ENCODE results near the gene NEK7. TPM values are rescaled to one million over a fixed set of nuclear protein-coding genes. Genes with fewer than 3 reads are reported as not detected.

The NEK7 gene
- total RNA-seq, 4 donors from 2014 or later = 95.7 to 145 (median 132) TPM

DNA sequence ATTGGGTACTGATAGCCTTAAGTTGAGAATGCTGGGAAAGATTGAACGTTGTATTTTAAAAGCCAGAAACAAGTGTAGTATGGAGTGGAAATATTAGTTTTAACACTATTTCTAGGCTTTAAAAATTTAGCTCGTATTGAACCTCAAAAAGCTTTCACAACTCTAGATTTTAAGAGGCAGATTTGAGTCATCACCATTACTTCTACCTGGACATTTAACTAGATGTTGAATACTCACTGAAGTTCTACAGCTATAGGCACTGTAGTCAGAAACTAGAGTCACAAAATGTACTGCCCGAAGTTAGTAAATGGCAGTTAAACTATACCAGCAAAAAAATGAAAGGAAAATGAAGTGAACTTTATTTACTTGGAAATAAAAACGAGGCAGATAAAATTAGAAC lies 96.5 kb downstream of the NEK7 start:
- Histone ChIP-seq H3K4me3 (no peak overlapping the region), H3K4me1 (no peaks in the 10 kb centered on the region), H3K9me3 (no peaks in the 10 kb centered on the region), H3K36me3 (no peaks in the 10 kb centered on the region), H3K27ac (no peak overlapping the region), H3K27me3 (no peaks in the 10 kb centered on the region)
- intact Hi-C loops (cut with DNase I; ENCODE audit: low total_unique reads) = no loop called here
- no peak for DNase-seq
- TF ChIP-seq, protein P1, sequence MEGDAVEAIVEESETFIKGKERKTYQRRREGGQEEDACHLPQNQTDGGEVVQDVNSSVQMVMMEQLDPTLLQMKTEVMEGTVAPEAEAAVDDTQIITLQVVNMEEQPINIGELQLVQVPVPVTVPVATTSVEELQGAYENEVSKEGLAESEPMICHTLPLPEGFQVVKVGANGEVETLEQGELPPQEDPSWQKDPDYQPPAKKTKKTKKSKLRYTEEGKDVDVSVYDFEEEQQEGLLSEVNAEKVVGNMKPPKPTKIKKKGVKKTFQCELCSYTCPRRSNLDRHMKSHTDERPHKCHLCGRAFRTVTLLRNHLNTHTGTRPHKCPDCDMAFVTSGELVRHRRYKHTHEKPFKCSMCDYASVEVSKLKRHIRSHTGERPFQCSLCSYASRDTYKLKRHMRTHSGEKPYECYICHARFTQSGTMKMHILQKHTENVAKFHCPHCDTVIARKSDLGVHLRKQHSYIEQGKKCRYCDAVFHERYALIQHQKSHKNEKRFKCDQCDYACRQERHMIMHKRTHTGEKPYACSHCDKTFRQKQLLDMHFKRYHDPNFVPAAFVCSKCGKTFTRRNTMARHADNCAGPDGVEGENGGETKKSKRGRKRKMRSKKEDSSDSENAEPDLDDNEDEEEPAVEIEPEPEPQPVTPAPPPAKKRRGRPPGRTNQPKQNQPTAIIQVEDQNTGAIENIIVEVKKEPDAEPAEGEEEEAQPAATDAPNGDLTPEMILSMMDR (IDR thresholded peaks at IDR 0.05) = no peak
- TF ChIP-seq POLR2A (IDR thresholded peaks at IDR 0.05) = no peak

DNA sequence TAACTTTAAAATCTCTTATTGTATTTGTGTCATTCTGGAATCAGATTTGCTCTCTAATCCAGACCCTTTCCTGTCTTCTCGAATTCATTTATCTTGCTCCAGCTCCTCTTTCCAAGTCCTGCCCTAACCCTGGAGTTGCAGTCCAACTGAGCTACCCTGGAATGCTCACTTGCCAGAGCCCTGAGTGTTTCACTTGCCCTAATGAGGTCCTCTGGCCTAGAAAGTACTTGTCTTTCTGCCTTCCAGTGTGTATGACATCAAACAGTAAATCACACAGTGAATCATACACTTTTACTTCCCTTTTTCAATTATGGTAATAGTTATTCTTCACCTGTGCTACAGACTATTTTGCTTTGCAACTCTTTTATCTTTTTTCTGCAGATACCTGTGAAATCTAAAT lies 96.9 kb downstream of the NEK7 start:
- DNase-seq = no peak
- H3K4me3 ChIP-seq = no peak overlapping the region
- H3K27ac ChIP-seq = no peak overlapping the region
- TF ChIP-seq, protein P1 (IDR thresholded peaks at IDR 0.05) = no peak
- TF ChIP-seq POLR2A (IDR thresholded peaks at IDR 0.05) = no peak
- no peaks in the 10 kb centered on the region for H3K27me3 ChIP-seq
- H3K4me1 ChIP-seq = no peaks in the 10 kb centered on the region
- H3K9me3 ChIP-seq = no peaks in the 10 kb centered on the region
- intact Hi-C loops (cut with DNase I; ENCODE audit: low total_unique reads) = no loop called here
- H3K36me3 ChIP-seq = no peaks in the 10 kb centered on the region

DNA sequence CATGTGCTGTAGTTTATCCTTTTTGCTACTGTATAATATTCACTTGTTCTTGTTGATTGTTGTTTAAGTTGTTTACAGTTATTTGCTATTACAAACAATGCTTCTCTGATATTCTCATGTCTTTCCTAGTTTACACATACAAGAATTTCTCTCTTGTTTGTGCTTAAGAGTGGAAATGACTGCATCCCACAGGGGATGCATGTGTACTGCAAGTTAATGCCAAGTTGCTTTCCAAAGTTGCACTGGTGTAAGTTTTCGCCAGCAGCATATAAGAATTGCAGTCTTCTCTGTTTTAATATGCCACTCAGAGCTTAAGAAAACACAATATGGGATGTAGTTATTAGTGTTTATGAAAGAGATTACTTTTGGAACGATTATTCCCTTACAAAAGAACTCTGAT lies 97.7 kb downstream of the NEK7 start:
- intact Hi-C loops (cut with DNase I; ENCODE audit: low total_unique reads) = no loop called here
- no peak for DNase-seq

DNA sequence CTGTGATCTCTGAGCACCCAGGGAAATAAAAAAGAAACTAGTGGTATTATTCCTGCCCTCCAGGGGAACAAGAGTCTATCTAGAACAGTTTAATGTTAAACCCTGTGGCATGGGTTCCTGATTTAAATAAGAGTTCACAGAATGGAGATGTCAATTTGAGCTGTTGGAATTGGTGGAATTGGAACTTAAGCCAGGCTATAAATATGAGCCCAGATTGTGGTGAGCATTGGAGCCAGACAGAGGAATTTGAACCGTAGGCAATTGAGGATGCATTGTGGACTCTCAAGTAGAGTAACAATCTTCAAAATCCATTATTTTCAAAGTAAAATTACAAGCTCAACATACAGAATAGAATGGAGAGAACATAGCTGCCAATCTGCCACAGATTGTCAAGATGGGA lies 98.2 kb downstream of the NEK7 start:
- no peaks in the 10 kb centered on the region for H3K27me3 ChIP-seq
- intact Hi-C loops (cut with DNase I; ENCODE audit: low total_unique reads) = no loop called here
- TF ChIP-seq POLR2A (IDR thresholded peaks at IDR 0.05) = no peak
- TF ChIP-seq, protein P1 (IDR thresholded peaks at IDR 0.05) = no peak

More for the DNA sequence above, 97.7 kb downstream of the NEK7 start:
- Histone ChIP-seq H3K9me3 (no peaks in the 10 kb centered on the region), H3K4me3 (no peak overlapping the region), H3K4me1 (no peaks in the 10 kb centered on the region), H3K36me3 (no peaks in the 10 kb centered on the region), H3K27me3 (no peaks in the 10 kb centered on the region), H3K27ac (no peak overlapping the region)
- TF ChIP-seq, protein P1 (IDR thresholded peaks at IDR 0.05) = no peak
- no peak for TF ChIP-seq POLR2A (IDR thresholded peaks at IDR 0.05)

DNA sequence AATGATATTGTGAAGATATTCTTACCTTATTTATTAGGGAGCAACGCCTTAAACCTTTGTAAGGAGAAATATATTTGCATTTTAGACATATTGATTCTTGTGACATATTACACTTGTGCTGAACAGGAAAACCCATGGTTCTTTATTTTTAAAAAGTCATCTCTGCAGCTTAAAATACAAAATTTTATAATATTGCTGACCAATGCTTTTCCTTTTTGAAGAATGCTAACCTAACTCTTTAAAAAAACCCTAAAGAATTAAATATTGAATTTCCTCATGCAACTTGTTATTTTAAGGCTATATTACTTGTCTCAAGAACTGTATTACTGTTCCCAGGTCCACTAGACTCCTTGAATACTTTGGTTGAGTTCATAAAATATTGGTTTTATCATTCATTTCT lies 99.0 kb downstream of the NEK7 start:
- no peaks in the 10 kb centered on the region for H3K4me1 ChIP-seq
- DNase-seq = no peak
- intact Hi-C loops (cut with DNase I; ENCODE audit: low total_unique reads) = no loop called here

More for the DNA sequence above, 98.2 kb downstream of the NEK7 start:
- Histone ChIP-seq H3K9me3 (no peaks in the 10 kb centered on the region), H3K36me3 (no peaks in the 10 kb centered on the region), H3K4me3 (no peak overlapping the region), H3K27ac (no peak overlapping the region), H3K4me1 (no peaks in the 10 kb centered on the region)
- no peak for DNase-seq

More for the DNA sequence above, 99.0 kb downstream of the NEK7 start:
- Histone ChIP-seq H3K9me3 (no peaks in the 10 kb centered on the region), H3K27me3 (no peaks in the 10 kb centered on the region), H3K27ac (no peak overlapping the region), H3K4me3 (no peak overlapping the region), H3K36me3 (no peaks in the 10 kb centered on the region)
- TF ChIP-seq, protein P1 (IDR thresholded peaks at IDR 0.05) = no peak
- TF ChIP-seq POLR2A (IDR thresholded peaks at IDR 0.05) = no peak

Data from uterus (tissue), 4 donors.